K562 (cell line): ENCODE results near the gene NUDT22. TPM values are rescaled to one million over a fixed set of nuclear protein-coding genes. Genes with fewer than 3 reads are reported as not detected.

ENCODE experiments used
- SMARCC2 ChIP-seq: fragments of 450-650 bp; IDR thresholded peaks from 2 replicates; pipeline ENCODE4 v1.6.1; 2017; ENCODE audit warnings: antibody characterized with exemption, moderate library complexity, mild to moderate bottlenecking, low read depth
- ZNF318 ChIP-seq, 2 experiments: fragments of 450-650 bp; IDR thresholded peaks; 2 replicates each; pipeline ENCODE4 v1.6.1; 2016; ENCODE audit warnings: mild to moderate bottlenecking in 2 of 2, borderline replicate concordance in 1 of 2, low read depth in 1 of 2, moderate library complexity in 1 of 2
- polyA plus RNA-seq, 8 experiments: library from polyadenylated mRNA; depleted of rRNA in 4 of 8; stranded (reverse) in 5 of 8; unstranded in 3 of 8; fragments of >200 nt; fragmentation: Nextera tagmentation in 2 of 8; fragmentation: Illumina TruSeq in 1 of 8; extraction: Ambion mirVana in 2 of 8; extraction: Trizol in 1 of 8; gene quantifications; 2 replicates each; pipeline versions ENCODE4 v1.2.1 to v1.2.3, GENCODE V29; 2011 to 2014; ENCODE audit warnings: inconsistent platforms in 1 of 8, missing spikeins in 1 of 8
- total RNA-seq, 7 experiments: library from RNA; depleted of rRNA in 6 of 7; stranded (reverse); fragments of >200 nt in 6 of 7; fragmentation: Illumina TruSeq in 2 of 7; extraction: Trizol in 2 of 7; gene quantifications; 2 replicates each; pipeline versions ENCODE4 v1.2.1 to v1.2.3, GENCODE V29; 2011 to 2021; ENCODE audit warnings: low replicate concordance in 1 of 7
- TF ChIP-seq, protein P1 (sequence below): sonication (generic); formaldehyde crosslinking; IDR thresholded peaks from 2 replicates; pipeline ENCODE4 v1.4.0; 2020; ENCODE audit warnings: mild to moderate bottlenecking, missing genetic modification reagents

NUDT22 gene
- total and polyA plus RNA-seq, 9 of the 15 experiments (the other 6 are each of a cell fraction or from before 2014, with no cell fraction given), result 6.3 to 92.6 (median 37.4) TPM

- TF ChIP-seq ZNF318 (IDR thresholded peaks at IDR 0.05; ENCODE audit: borderline replicate concordance in 1 of 2, low read depth in 1 of 2), result peak in 1 of 2 experiments; percentile 64; a peak in 2 of 4 replicates
- 0 out of 2 replicates have a peak, but pooled peaks have one; percentile 37 for TF ChIP-seq SMARCC2
- TF ChIP-seq, protein P1, sequence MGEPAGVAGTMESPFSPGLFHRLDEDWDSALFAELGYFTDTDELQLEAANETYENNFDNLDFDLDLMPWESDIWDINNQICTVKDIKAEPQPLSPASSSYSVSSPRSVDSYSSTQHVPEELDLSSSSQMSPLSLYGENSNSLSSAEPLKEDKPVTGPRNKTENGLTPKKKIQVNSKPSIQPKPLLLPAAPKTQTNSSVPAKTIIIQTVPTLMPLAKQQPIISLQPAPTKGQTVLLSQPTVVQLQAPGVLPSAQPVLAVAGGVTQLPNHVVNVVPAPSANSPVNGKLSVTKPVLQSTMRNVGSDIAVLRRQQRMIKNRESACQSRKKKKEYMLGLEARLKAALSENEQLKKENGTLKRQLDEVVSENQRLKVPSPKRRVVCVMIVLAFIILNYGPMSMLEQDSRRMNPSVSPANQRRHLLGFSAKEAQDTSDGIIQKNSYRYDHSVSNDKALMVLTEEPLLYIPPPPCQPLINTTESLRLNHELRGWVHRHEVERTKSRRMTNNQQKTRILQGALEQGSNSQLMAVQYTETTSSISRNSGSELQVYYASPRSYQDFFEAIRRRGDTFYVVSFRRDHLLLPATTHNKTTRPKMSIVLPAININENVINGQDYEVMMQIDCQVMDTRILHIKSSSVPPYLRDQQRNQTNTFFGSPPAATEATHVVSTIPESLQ, result no peak; the same call in 1 of the 2 replicates
Observed at GRCh38 chr11:64207256-64208085, 18.6 kb upstream of the NUDT22 start (continued).
